HG03196 (cell line): ENCODE results near the gene SAE1.
A peak's percentile ranks its signal among the peaks of the same experiment; 100 is the strongest.

Experiments
- ATAC-seq: cut with Tn5 transposase; IDR thresholded peaks from one replicate; pipeline ENCODE4 v1.9.1; 2021; ENCODE audit not compliant: unreplicated experiment

Gene SAE1

DNA sequence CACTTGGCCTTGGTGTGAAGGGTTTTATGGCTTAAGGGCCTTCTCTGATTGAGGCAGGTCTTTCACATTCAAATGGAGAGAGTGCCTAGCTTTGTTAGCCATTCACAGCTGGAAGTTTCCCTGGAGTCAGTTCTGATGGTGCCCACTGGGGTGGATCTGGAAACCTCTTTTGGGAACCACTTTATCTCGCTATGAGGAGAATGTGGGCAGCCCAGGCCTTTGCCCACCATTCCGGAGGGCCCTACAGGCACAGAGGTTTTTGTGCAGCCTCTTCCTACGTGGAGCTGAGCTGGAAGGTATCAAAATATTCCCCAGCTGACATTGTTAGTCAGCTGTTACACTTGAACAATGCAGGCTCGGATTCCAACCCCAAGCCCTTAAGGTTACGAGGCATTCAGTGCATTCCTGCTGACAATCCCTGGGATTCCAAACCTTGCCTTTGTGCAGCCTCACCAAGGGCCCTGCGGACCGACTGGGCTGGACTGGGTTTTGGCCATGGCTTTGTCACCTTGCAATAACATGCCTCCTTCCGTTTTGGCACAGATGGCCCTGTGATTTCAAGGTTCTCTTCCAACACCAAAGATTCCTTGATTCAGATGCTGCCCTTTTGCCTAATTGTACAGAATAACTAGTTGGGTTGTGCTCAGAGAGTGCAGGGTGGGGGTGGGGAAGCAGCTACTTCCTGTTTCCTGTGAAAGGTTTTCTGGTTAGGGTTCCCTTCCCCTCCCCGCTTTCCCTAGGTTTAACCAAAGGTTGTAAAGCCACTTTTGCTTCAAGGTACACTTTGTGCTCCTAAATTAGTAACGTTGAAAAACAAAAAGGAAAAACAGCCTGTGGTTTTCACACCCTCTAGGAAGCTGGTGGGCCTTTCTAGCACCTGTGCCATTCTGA lies 27.0 kb downstream of the SAE1 start:
- ATAC-seq: no peak

DNA sequence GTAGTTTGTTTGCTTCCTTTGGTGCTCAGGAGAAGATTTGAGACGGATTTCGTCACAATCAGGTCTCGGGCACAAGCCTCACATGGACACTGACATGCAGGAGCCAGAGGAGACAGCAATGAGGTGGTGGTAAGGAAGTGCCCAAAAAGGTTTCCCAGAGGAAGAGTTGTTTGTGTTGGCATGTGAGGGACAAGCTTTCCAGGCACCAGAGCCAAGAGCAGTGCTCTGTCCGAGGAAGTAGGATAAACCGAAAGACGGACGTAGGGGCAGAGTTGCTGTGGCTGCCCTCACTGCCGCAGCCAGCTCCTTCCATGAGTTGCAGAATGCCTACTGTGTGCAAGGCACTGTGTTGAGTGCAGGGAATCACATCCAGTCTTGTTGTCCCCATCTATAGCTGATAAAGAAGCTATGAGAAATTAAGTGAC lies 27.7 kb downstream of the SAE1 start:
- ATAC-seq: no peak

- ATAC-seq: no peak
These were observed 28.4 kb downstream of the SAE1 start for GRCh38 chr19:47158879-47159503.

DNA sequence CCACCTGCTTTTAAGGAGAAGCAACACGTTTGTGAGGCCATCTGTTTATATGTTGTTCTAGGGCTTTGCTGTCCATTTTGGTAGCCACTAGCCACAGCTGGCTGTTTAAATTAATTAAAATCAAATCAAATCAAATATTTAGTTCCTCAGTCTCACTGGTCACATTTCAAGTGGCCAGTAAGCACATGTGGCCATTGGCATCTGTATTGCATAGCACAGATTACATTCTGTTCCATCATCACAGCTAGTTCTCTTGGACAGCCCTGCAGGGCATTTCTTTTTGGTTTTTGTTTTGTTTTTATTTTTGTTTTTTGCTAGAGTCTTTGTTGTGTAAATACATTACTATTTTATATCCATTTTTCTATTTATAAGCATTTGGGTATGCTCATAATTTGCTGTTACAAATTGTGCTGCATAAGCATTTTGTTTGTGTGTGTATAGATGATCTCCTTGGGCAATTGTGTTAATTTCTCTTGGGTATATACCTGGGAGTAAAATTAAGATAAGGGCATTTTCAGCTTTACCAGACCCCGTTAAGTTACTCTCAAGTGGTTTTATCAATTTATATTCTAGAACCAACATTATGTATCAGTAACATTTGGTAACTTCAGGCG lies 31.3 kb downstream of the SAE1 start:
- no peak for ATAC-seq

DNA sequence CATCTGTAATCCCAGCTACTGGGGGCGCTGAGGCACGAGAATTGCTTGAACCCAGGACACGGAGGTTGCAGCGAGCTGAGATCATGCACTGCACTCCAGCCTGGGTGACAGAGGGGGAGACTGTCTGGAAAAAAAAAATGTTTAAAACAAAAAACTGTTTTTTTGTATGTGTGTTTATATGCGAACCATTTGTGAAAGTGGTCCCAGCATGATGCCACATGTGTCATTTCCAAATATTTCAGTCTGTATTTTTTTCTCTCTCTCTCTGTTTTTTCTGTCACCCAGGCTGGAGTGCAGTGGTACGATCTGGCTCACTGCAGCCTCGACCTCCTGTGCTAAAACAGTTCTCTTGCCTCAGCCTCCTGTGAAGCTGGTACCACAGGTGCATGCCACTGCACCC lies 37.4 kb downstream of the SAE1 start:
- no peak for ATAC-seq

GRCh38 chr19:47172666-47173455 lies 42.2 kb downstream of the SAE1 start:
- ATAC-seq: no peak

- ATAC-seq: no peak
These were observed 45.5 kb downstream of the SAE1 start for GRCh38 chr19:47176071-47176626.

DNA sequence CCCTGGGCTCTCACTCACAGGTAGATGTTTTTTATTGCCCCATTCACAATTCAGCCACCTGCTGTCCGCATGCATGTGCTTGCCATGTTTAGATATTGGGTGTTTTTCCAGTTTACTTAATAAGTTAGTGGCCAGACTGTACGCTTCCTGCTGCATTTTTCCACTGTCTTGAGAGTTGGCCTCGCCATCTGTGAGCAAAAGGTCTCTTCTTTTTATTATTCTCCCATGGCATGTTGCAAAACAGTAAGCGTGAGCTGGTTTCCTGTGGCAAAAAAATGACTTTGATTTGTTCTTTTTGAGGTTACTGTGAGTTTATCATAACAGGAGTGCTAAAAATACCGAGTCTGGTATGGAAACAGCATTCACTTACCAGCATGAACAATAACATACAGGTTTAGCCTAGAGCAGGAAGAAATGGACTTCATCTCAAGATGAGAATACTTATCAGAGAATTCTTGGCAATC lies 46.0 kb downstream of the SAE1 start:
- no peak for ATAC-seq

GRCh38 chr19:47179653-47180310 lies 49.1 kb downstream of the SAE1 start:
- no peak for ATAC-seq

DNA sequence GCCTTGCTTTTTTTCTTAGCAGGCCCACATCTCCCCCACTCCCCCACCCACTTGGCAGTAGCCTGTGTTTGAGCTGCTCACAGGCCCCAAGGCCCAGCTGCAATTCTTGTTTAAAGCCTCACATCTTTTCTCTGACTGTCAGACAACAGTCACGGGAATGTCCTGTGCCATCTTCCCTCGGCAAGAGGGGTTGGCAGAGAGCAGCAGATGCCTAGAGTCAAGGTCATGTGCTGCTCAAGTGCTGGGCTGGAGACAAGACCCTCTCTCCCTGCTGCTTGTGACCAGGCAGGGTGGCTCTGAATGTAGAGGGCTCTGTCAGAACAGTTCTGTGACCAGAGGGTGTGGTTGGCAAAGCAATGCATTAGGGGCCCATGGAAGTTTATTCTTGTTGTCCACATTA lies 53.0 kb downstream of the SAE1 start:
- no peak for ATAC-seq

DNA sequence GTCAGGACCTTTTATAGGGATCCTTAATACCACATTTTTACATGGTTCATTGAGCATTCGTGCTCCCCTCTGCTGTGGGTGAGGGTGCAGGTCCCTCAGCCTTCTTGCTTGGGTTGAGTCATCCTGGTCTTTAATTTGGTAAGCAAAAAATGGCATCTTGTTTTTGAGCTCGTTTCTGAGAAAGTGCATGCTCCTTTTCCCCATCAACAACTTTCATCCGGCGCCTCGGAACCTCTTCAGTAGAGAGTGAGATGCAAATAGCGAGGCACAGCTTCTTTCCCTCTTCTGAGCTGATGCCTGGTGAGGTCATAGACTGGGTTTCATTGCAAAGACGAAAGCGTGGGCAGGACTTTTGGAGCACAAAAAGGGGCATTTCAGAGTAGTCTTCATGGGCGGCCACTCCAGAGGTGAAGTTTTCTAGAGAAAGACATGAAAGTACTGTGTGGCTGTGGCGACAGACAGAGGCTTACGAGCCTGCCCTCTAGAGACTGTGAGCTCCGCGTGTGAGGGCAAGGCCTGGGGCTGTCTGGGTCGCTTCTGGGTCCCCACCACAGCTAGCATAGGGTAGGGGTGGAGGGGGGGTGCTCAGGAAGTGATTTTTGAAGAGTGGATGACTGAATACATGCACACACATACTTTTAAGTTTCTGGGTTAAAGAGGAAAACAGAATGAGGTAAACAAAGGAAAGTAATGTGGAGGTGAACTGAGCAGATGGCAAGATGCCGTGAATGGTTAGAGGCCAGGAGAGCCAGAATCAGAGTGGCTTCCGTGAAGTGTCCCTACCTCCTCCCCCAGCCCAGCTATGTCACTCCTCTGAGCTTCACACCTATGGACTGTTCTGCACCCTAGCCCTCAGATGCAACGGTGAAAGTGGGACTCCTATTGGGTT lies 56.1 kb downstream of the SAE1 start:
- peak; percentile 63 for ATAC-seq

DNA sequence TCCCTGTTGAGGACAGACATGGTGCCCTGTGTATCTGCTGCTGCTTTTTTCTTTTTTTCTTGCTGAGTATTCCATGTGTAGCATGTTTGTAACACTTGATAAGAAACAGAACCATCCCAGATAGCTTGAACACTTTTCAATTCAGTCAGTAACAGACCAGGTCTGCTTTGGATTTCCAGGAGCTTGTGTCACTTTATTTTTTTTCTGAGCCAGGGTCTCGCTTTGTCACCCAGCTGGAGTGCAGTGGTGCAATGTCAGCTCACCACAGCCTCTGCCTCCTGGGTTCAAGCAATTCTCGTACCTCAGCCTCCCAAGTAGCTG lies 56.7 kb downstream of the SAE1 start:
- no peak for ATAC-seq

GRCh38 chr19:47187797-47188196 lies 57.2 kb downstream of the SAE1 start:
- no peak for ATAC-seq

DNA sequence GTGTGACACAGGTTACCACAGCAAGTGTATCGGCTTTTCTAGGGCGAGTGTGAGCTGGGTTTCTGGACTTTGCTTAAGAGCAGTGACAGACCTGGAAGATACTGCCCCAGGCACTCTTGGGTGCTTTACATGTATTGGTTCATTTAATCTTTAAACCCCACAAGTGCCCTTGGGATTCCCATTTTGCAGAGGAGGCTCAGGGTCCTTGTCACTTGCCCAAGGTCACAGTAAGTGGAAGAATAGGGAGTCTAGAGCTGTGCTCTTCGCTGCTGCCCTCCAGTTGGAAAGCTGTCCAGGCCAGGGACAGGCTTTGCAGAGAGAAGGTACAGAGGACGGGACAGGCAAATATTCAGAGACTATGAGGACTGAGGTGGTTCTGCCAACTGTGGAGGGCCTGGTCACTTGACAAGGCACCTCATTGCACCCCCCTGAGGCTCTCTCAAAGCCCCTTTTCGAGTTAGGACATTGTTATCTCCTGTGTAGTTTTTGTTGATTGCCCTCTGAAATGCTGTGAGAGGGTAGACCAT lies 57.9 kb downstream of the SAE1 start:
- ATAC-seq: no peak

DNA sequence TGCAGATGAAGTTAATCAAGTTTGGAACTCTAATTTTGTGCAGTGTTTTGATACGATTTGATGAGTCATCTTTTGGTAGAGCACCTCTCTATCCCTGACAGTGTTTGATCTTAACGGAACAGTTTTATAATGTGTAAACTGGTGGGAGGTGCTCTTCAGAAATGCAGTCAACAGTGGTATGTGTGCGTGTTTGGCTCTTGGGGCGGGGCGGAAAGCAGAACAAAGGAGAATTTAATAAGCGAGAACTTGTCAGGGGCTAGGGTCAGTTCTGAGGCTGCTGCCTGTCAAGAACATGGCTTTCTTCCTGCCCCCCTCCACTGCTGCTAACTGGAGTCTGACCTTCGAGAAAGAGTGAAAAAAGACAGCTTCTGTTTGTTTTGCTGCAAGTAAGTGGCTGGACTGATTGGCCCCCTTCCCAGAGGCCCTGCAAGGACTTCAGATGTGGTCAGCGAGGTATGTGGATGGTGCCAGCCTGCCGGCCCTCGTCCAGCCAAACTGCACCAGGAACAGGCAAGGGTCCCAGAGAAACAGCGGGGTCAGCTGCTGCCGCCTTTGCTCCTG lies 59.6 kb downstream of the SAE1 start:
- ATAC-seq: no peak

GRCh38 chr19:47195434-47195833 lies 64.8 kb downstream of the SAE1 start:
- no peak for ATAC-seq

GRCh38 chr19:47197141-47197540 lies 66.5 kb downstream of the SAE1 start:
- no peak for ATAC-seq

- ATAC-seq: no peak
These were observed 69.9 kb downstream of the SAE1 start for GRCh38 chr19:47200530-47200929.

GRCh38 chr19:47203254-47203653 lies 72.6 kb downstream of the SAE1 start:
- ATAC-seq: no peak
